HG02840 (cell line): ENCODE measurements around the gene DDX28.

Experiments
- ATAC-seq: cut with Tn5 transposase; IDR thresholded peaks from one replicate; pipeline ENCODE4 v1.9.1; 2021; ENCODE audit warnings: mild to moderate bottlenecking, moderate library complexity, moderate number of reproducible peaks; ENCODE audit not compliant: unreplicated experiment, low FRiP score

The DDX28 gene

DNA sequence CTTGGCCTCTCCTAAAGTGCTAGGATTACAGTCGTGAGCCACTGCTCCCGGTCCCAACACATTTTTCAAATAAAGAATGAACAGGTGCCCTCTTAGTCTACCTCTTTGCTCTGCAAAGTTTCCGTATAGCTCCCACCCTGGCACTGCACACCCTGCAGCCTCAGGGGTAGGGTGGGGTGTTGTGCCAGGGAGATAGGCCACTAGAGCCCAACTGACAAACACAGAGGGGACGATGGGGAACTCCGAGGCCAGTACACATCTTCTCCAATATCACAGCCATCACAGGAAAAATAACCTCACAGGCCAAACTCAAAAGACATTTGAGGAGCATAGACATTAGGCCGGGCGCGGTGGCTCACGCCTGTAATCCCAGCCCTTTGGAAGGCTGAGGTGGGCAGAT is 51.9 kb downstream of the DDX28 start:
- no peak for ATAC-seq
